NCI-H2171 treated with DMSO at 0.1 percent for 48 hours (cell line): ENCODE measurements around the gene SLC24A3.

Experiments
- DNase-seq: peaks from one replicate; lab custom pipeline; 2025; lab: John Stamatoyannopoulos, UW

Gene SLC24A3

DNA sequence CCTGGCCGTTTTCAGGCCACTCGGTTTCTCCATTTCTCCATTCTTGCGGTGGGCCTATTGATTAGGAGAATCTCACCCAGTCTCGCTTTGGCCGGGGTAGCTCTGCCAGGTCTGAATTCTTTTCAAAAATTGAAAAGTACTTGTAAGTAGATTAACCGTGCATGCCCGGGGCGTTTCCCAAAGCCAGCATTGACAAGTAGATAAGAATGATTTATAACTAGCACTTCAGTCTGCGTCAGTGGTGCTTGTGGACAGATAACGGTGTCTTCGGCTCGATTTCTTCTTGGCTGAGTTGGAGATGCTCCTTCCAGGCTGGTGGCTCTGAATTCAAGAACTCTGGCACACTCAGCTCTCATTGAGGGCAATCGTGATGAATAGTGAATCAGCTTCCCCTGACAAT lies 29.0 kb downstream of the SLC24A3 start:
- DNase-seq = no peak

DNA sequence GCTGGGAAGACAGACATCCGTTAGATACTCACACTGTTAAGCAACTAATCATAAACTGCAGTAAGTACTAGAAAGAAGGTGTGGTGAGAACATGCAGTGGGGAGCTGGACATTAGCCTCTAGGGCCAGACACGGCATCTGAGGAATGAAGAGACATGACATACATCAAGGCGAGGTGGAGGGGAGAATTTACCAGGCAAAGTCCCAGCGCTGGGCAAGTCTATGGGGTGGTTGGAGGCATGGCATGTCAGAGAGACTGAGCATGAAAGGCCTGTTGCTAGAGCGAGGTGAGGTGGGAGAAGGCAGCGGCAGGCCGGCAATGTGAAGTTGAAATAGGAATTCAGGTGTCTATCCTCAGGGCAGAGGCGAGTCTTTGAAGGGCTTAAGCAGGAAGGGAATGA lies 31.8 kb downstream of the SLC24A3 start:
- no peak for DNase-seq

DNA sequence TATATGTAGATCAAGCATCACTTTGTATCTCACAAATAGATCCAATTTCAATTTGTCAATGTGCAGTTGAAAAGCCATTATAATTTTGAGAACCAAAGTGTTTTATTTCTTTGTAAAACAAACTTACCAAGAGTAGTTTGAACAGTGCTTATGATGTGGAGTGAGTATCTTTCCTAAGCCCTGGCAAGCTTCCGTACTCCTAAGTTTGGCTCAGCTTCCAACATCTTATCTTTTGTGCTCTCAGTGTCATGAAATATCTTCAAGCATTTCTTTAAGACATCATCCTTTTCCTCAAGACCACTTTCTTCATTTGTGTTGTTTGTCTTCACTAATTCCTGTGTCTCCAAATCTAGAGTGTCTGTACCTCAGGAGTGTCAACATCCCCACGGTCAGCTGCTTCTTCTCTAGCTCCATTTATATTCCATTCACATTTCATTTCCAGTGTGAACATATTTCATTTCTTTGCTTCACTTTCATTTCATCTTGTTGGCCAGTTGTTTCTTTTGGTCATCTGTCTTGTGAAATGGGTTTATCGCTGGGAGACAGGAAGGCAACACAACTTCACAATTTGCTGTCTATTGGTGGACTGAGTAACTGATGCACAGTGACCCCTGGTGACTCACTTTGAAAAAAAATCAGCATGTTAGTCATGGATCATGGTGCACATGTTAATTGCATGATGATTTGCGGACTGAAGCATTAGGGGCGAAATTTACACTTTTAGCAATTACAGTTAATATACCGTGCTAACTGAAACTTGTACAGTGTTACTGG lies 36.9 kb downstream of the SLC24A3 start:
- DNase-seq = no peak

DNA sequence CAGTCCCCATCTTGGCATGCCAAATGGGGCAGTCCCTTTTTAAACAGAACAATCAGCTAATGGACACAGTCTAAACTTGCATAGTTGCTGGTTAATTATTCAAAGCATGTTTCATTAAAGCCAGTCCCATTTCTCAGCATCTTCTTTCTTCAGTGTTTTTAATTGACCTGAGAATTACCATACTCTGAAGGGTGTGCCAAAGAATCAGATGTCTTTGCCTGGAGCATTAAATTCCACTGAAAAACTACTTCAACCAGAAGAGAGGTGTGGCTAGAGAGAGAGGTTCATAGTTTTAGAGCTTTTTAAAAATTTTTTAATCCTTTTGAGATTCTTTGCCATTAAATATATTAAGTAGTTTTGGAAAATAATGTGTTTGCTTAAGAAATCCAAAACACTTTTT lies 37.9 kb downstream of the SLC24A3 start:
- no peak for DNase-seq

DNA sequence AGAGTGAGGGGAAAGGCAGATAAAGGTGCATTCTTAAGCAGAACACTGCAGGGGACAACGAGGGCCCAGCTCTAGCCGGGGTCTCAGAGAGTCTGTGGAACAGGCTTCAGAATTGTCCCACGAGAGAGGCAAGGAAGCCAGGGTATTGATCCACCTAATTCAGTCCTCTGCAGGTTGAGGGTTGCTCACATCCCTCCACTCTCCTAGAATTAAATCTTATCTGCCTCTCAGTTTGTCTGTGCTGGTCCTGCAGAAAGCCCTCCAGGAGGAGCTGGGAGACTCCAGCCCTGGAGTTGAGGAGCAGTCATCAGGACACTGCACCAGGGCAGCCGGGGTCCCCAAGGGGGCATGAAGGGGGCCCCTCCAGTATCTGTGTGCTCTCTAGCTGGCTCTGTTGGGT lies 39.1 kb downstream of the SLC24A3 start:
- DNase-seq = no peak

DNA sequence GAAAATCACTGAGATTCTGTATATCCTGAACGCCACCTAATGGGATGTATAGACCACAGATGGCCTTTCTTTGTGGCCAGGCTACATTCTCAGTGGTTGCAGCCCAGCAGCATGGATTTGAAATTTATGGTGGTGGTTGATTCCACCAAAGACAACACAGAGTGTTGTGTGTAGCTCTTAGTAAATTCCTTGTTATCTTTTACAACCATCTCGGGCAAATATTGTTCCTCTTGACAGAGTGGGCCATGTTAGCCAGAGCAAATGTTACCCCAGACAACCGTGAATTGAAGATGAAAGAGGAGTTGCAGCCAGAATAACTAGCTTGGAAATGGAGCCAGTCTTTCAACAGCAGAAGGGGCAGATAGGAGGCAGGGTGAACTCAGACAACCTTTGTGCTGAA lies 39.5 kb downstream of the SLC24A3 start:
- DNase-seq = no peak

DNA sequence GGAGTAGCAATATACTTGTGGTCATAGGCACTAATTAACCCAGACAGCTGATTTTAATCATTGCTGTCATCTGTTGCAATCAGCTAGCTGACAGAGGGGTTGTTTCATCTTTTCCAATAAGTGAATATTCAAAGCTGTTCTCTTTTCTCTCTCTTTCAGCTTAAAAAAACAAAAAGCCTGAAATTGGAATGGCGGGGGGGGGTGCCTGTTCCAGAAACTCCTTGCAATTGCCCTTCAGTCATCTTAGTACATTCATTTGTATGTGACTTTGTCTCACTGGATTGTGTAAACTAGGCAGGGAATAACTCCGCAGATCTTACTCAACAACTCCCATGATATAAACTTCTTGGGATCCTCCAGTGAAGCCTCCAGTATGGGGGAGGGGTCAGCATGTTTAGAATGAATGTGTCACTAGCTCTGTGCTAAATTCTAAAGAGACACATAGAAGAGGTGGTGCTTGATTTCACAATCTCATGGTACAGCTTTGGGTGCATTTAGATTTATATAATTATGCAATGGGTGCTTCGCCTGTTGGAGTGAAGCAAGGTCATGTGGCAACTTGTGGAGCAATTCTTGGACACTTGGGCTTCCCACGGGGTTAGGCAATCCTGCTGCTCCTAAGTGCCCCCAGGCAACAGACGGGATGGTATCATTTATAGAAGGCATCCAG lies 40.1 kb downstream of the SLC24A3 start:
- DNase-seq = no peak

DNA sequence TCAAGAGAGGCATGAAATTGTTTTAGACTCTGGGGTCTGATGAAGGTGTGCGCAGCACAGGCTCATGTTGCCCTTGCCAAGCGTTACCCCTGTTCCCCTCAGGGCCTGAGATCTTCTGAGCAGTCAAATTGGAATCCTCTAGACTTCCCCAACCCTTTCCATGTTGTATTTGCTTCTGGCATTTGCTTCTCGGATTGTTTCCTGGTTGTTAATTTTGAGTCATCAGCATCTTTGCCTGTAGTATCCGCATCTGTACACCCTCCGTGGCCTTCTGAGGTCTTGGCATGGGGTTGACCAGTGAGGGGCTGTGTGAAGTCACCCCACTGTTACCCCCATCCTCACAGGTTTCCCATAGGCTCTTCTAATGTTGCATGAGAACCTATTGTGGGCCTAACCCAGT lies 40.9 kb downstream of the SLC24A3 start:
- no peak for DNase-seq

DNA sequence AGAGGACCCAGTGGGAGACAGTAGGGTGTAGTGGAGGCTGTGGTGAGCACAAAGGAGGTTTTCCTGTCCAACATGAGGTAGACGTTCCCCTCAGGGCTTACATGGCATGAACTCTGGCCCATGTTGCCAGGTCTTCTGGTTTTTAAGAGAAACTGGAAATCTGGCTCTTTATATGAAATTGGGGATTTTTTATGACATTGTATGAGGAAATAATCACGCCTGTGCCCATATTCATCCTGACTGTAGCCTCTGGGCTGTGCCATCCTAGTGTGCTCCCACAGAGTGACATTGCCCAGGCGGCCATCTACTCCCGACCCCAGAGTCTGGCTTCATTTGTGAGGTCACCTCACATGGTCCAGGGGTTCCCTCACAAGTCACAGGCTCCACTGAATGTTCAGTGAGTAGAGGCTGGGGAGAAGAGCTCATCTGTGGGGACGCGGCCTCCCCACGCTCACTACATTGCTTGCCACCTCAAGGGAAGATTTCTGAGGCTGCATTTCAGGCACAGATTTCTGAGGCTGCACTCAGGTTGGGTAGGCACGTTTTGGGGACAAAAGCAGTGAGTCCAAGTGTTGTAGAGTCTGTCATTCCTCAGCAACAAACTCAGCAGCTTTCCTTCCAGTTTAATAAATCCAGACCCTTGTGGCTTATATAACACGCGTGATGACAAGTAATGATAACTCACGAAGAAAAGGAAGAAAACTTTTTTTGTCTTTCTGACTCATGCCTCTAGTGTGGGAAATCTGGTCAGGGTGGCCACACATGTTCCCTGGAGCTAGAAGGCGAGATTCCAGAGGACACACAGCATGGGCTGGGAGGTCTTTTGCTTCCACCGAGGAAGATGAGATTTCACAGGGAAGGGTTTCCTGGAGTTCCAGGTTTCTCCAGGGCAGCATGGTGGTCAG lies 41.7 kb downstream of the SLC24A3 start:
- DNase-seq = no peak

DNA sequence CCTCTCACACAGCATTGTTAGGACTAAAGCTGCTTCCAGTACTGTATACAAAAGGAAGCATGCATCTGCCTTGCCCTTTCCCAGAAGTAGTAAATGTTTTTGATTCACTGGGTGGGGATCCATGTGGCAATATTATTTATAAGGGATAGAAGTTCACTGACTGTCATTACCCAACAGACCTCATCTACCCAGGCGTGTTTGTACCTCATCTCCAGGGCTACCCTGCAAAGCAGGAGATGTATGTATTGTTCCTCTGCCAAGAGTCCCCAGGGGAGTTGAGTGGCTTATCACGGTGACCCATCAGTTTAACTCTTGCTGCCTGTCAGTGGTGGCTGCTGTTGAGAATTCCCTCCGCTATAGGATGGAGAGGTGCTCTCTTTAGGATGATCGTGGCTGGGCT lies 42.5 kb downstream of the SLC24A3 start:
- DNase-seq = no peak

DNA sequence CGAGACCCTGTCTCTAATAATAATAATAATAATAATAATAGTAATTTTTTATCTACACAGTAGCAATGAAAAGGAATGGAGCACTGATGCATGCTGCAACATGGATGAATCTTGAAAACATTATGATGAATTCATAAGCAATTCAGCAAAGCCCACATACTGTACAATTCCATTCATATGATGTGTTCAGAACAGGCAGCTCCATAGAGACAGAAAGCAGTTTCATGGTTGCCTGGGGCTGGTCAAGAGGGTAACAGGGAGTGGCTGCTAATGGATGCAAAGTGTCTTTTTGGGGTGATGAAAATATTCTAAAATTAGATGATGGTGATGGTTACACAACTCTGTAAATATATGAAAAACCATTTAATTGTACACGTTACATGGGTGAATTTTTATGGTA lies 43.6 kb downstream of the SLC24A3 start:
- no peak for DNase-seq

DNA sequence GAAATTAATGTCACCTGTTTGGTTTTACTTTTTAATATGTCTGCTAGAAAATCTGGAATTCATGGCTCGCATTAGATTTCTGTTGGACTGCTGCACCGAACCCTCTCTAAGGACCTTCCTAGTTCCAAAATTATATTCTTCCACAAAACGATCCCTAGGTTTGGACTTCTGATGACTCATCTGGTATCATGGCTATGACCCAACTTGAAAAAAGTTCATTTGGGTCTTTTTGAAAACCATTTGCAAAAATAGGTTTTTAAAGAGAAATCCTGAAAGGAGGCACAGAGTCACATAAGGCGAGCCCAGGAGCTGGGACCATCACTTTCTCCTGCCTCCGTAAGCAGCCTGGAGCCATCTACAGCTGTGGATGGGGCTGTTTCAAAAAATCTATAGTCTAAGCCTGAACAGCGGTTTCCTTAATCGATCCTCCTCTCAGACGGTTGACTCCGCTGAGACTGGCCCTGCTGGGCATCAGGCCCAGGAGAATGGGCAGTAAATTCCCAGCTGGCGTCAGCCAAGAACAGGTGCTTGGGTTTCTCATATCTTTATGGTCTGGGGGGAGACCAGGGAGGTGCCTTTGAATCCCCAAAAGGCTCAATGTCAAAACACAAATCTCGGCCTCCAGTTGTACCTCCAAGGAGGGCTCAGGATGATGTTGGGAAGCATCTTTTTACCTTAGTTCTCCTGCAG lies 44.6 kb downstream of the SLC24A3 start:
- no peak for DNase-seq

DNA sequence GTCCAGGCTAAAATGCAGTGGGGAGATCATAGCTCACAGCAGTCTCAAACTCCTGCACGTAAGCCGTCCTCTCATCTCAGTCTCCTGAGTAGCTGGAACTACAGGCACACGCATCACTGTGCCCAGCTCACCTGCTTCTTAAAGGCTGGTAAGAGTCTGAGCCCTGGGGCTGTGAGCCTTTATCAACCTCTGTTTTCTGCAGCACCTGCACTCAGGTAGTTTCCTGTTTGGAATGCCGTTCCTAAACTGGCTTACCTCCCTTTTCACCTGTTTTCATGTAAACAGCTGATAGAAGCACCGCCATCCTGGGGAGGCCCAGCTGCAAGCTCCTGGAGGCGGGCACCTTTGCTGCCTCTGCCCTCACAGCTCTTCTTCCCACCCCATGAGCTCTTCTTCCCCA lies 45.4 kb downstream of the SLC24A3 start:
- no peak for DNase-seq

DNA sequence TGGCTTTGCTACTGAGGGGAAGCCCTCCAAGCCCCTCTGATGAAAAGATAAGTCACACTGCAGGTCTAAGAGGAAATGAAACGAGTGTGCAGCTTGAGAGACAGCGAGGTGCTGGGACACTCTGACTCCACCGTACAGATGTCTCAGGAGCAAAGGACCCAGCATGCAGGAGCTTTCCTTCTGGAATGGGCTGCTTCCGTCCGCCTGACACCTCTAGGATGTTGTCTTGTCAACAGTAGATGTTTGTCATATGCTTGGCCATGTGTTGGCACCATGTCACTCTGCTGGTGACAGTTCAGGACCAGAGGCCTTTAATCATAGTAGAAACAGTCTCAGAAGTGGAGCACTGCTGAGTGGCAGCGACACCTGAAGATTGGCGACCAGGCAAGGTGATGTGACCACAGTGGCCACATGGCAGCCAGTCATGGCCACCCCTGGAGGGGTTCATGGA lies 46.7 kb downstream of the SLC24A3 start:
- DNase-seq = no peak

DNA sequence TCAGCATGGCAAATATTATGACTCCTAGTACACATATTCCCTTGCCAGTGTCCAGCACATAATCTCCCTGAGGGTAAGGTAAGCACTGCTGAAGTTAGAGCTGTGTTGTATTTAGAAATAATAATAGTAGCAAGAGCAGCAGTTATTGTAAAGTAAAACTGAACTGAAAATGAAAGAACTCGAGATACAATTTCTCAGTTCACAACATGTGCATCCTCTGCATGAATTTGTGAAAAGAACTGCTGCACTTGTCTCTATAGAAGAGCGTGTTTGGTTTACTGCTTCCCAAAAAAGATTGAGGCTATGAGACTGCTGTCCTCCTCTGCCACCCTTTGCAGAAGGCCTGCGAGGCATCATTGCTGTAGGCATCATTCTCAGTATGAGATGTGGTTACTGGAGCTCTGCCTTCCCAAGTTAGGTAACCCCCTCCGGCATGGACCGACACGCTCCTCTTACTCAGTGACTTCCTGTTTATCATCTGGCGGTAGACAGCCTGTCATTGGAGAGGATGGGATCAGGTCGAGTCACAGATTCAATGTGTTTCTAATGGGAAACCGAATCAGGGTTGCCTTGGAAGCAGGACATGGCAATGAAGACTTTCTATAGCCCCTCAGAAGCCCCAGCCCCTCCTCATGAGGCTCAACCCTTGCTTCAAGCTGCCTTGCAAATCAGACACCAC lies 48.1 kb downstream of the SLC24A3 start:
- DNase-seq = no peak

DNA sequence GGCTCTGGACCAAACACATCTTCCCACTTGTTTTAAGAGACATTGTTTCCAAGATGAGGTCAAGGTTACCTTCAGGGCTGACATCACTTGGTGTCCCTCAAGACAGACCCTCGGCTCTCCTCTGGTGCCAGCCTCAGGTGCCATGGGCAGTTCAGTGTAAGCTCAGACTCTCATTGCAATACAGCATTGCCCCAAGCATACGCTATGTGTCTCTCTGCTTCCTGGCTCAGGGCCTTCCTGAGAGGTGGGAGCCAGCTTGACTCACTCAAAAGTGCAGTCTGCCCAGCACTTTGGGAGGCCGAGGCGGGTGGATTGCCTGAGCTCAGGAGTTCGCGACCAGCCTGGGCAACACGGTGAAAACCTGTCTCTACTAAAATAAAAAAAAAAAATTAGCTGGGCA lies 51.7 kb downstream of the SLC24A3 start:
- no peak for DNase-seq

DNA sequence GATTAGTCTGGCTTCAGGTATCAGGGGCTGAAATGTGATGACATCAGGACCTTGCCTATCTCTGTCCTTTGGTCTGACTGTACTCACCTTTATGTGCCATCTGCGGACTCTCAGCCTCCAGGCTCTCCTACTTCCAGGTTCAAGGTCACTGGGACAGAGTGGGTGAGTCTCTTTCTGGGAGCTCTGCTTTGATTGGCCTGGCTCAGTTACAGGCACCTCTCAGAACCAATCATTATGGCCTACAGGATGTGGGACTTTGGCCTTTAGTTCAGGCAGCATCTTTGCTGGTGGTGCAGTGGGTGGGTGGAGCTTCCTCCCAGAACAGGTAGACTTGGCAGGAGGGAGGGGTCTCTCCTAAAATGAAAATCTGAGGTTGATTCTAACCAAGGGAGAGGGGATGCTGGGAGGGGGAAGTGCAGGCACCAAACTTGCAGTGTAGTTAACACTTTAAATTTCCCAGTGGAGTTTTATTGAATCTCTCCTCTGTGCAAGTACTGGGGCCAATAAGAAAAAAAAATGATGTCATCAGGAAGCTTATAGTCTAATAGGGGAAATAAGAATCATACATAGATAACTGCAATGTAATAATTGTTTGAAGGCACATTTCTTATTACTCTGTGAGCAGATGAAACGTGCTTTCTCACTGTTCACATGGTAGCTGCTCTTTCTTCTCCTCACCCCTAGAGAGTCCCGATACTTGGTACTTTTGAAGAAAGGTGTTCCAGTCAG lies 53.4 kb downstream of the SLC24A3 start:
- DNase-seq = no peak

DNA sequence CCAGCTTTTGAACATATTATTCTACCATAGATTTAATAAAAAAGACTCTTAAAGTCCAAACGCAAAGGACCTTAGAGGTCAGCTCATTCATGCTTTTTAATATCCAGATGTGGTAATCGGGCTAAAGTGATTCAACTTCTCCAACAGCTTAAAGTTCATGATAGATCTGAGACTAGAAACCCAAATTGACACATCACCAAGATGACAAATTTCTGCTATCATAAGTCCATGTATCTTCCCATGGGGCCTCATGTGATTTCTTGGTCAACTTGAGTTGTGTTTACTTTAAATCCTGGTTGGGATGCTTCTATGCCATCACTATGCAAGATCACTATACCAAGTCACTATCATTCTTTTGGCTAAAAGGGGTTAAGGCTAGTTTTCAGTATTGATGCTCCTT lies 56.0 kb downstream of the SLC24A3 start:
- no peak for DNase-seq

DNA sequence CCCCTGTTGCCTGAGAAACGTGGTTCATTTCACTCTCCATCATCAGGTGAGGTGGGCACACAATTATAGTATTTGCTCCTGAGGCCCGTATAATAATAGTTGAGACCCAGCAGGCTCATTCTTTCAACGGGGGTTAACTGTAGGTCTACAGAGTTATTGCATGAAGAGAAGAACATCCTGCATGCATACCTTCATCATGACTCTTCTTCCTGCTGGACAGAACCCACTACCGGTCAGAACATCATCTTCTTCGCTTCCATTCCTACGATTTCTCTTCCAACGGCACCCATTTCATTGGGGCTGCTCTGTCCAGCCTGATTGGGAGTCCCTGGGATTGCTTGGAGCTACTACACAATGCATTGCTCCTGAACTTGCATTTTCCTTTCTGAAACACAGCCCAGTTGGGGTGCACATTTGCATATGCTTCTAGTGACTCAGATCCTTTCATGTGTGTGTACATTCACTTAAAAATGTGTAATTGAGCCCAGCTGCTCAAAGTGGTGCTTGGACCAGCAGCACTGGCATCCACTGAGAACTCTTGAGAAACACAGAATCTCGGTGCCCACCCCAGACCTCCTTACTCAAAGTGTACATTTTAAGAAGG lies 57.4 kb downstream of the SLC24A3 start:
- no peak for DNase-seq

DNA sequence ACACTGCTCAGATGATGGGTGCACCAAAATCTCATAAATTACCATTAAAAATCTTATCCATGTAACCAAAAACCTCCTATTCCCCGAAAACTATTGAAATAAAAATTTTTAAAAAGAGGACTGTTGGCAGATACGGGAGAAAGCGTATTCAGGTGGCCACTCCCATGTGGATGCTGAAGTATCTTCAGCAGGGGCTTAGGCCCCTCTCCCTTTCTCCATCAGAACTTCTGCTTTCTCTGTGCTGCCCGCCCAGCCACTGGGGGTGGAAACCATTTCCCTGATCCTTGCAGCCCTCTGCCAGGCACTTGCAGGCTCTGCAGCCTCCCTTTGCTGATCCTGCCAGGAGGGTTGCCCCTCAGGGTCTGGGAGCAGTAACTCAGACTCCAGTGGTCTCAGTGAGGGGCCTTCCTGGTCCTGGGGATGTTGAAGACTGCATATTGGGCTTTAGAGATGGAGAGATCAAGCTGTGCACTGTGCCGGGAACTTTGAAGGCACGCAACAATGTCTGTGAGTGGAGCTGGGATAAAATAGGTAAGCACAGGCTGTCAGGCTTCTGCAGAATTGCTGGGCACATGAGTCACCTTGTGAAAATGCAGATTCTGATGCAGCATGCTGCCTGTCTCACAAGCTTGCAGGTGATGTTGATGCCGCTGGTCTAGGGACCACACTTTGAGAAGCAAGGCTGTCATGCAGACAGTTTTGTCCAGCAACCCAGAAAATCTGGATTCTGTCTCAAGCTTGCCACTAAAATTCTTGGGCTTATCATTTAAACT lies 59.6 kb downstream of the SLC24A3 start:
- no peak for DNase-seq
